ENCODE measurements around the gene SLC10A7. TPM values are rescaled to one million over a fixed set of nuclear protein-coding genes. Genes with fewer than 3 reads are reported as not detected.

SLC10A7 gene
- total RNA-seq (1 to 10 TPM; 4.8 to 9.3 (median 6.6) TPM), polyA plus RNA-seq (1 to 10 TPM; 1.4 to 5.3 (median 2.4) TPM)

DNA sequence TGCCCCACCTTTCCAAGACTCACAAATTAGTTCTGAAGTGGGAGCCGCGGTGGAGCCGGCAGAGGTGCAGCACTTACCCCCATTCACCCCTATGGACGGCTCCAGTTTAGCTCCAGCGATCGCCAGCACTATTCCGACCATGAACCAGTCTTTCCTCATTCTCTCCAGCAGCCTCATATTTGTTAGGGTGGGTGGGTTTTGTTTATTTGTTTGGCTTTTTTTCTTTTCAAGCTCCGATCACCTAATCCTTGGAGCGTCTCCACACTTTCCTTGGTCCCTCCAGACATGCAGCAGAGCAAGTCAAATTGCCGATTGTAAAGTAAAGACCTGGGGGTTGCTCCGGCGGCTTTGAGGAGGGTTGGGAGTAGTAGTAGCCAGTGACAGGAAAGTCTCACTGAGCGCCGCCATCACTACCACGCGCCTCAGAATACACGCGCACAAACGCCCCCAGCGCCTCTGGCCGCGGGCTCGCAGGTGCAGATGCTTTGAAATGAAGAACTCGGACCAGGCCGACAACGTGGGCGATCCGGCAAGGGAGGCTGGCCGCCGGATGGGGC, at the start of gene SLC10A7:
TSS of gene SLC10A7 (minus strand) at position 400 of the 557 bp plus-strand sequence. CDS start at position 177, 223 bp downstream.
- peak; percentile 84 for DNase-seq
- peaks cover 0 to 3% (median 0%) of the 10 kb centered on the region in 4 donors for H3K36me3 ChIP-seq
- TF ChIP-seq POLR2AphosphoS5 (IDR thresholded peaks at IDR 0.05) = no peak
- no peak for TF ChIP-seq POLR2A (IDR thresholded peaks at IDR 0.05)
- no peak for TF ChIP-seq EP300 (IDR thresholded peaks at IDR 0.05)
- TF ChIP-seq, protein P1, sequence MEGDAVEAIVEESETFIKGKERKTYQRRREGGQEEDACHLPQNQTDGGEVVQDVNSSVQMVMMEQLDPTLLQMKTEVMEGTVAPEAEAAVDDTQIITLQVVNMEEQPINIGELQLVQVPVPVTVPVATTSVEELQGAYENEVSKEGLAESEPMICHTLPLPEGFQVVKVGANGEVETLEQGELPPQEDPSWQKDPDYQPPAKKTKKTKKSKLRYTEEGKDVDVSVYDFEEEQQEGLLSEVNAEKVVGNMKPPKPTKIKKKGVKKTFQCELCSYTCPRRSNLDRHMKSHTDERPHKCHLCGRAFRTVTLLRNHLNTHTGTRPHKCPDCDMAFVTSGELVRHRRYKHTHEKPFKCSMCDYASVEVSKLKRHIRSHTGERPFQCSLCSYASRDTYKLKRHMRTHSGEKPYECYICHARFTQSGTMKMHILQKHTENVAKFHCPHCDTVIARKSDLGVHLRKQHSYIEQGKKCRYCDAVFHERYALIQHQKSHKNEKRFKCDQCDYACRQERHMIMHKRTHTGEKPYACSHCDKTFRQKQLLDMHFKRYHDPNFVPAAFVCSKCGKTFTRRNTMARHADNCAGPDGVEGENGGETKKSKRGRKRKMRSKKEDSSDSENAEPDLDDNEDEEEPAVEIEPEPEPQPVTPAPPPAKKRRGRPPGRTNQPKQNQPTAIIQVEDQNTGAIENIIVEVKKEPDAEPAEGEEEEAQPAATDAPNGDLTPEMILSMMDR (IDR thresholded peaks at IDR 0.05) = no peak
- H3K4me1 ChIP-seq = peaks cover 0 to 25% (median 16%) of the 10 kb centered on the region in 4 donors
- peak within 1 kb of the TSS; percentile 64 to 90 (median 78) for H3K4me3 ChIP-seq
- H3K9me3 ChIP-seq = no peaks in the 10 kb centered on the region
- no peaks in the 10 kb centered on the region for H3K27me3 ChIP-seq
- H3K27ac ChIP-seq = peak within 1 kb of the TSS; percentile 75 to 85 (median 81)
- intact Hi-C loops (cut with DNase I) = loop anchor here (10.0 kb wide), 1 partner anchor 787 kb away; no protein-coding TSS in a partner anchor
- 0% methylated on average over 30 of the region's 30 CpGs for WGBS, 2 donors

- Histone ChIP-seq H3K4me3 (no peak overlapping the region), H3K27me3 (no peaks in the 10 kb centered on the region), H3K9me3 (no peaks in the 10 kb centered on the region), H3K36me3 (no peaks in the 10 kb centered on the region), H3K4me1 (no peaks in the 10 kb centered on the region), H3K27ac (no peak overlapping the region)
- TF ChIP-seq, protein P1 (IDR thresholded peaks at IDR 0.05) = no peak
- intact Hi-C loops (cut with DNase I) = no loop called here
- no peak for DNase-seq
- WGBS, 2 donors = 60 to 61% methylated on average over 2 of the region's 2 CpGs
These were observed 45.7 kb upstream of the SLC10A7 start for GRCh38 chr4:146567396-146567795.

DNA sequence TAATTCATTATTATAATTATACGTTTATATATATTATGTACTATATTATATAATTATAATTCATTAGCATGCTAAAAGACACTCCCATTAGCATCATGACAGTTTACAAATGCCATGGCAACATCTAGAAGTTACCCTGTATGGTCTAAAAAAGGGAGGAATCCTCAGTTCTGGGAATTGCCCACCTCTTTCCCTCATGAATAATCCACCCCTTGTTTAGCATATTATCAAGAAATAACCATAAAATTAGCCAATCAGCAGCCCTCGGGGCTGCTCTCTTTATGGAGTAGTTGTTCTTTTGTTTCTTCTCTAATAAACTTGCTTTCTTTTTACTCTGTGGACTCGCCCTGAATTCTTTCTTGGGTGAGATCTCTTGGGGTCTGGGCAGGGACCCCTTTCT, 42.8 kb upstream of the SLC10A7 start:
- no peaks in the 10 kb centered on the region for H3K27me3 ChIP-seq
- no peak for DNase-seq
- TF ChIP-seq POLR2AphosphoS5 (IDR thresholded peaks at IDR 0.05) = no peak
- TF ChIP-seq POLR2A (IDR thresholded peaks at IDR 0.05) = no peak
- no peak for TF ChIP-seq EP300 (IDR thresholded peaks at IDR 0.05)
- TF ChIP-seq, protein P1 (IDR thresholded peaks at IDR 0.05) = no peak
- intact Hi-C loops (cut with DNase I) = no loop called here
- no peak overlapping the region for H3K27ac ChIP-seq
- H3K36me3 ChIP-seq = no peaks in the 10 kb centered on the region
- H3K9me3 ChIP-seq = no peaks in the 10 kb centered on the region
- no peaks in the 10 kb centered on the region for H3K4me1 ChIP-seq
- 46 to 54% methylated on average over 3 of the region's 3 CpGs for WGBS, 2 donors
- no peak overlapping the region for H3K4me3 ChIP-seq

DNA sequence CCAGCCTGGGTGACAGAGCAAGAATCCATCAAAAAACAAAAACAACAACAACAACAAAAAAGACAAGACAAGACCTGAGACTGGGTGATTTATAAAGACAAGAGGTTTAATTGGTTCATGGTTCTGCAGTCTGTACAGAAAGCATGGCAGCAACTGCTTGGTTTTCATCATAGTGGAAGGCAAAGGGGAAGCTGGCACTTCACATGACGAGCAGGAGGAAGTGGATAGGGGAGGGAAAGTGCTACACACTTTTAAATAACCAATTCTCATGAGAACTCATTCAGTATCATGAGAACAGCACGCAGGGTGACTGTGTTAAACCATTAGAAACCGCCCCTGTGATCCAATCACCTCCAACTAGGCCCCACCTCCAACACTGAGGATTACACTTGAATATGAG, 28.4 kb upstream of the SLC10A7 start:
- Histone ChIP-seq H3K4me3 (no peak overlapping the region), H3K36me3 (no peaks in the 10 kb centered on the region), H3K4me1 (no peaks in the 10 kb centered on the region), H3K9me3 (no peaks in the 10 kb centered on the region), H3K27me3 (no peaks in the 10 kb centered on the region), H3K27ac (no peak overlapping the region)
- no peak for DNase-seq
- no peak for TF ChIP-seq EP300 (IDR thresholded peaks at IDR 0.05)
- TF ChIP-seq POLR2A (IDR thresholded peaks at IDR 0.05) = no peak
- TF ChIP-seq, protein P1 (IDR thresholded peaks at IDR 0.05) = no peak
- no peak for TF ChIP-seq POLR2AphosphoS5 (IDR thresholded peaks at IDR 0.05)
- intact Hi-C loops (cut with DNase I) = no loop called here
- WGBS, 2 donors = 61 to 66% methylated on average over 3 of the region's 3 CpGs

DNA sequence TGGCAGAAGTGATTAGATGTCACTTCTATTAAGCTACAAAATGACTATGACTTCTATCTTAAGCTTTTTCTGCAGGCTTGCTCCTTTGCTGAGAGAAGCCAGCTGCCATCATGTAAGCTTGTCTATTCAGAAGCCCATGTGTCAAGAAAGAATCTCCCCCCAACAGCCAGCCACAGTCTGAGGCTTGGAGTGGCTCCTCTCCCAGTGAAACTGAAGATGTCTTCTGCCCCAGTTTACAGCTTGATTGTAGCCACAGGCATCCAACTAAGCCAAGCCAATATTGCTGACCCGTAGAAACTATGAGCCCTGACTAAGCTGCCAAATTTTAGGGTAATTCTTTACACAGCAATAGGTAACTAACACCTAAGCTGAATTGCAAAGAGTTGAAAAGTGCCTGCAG, 26.7 kb upstream of the SLC10A7 start:
- intact Hi-C loops (cut with DNase I) = no loop called here
- H3K4me1 ChIP-seq = no peaks in the 10 kb centered on the region
- WGBS, 2 donors = 24 to 55% methylated on average over 1 of the region's 1 CpG
- H3K27ac ChIP-seq = no peak overlapping the region
- TF ChIP-seq POLR2AphosphoS5 (IDR thresholded peaks at IDR 0.05) (no peak), POLR2A (IDR thresholded peaks at IDR 0.05) (no peak), EP300 (IDR thresholded peaks at IDR 0.05) (no peak)
- TF ChIP-seq, protein P1 (IDR thresholded peaks at IDR 0.05) = no peak
- H3K36me3 ChIP-seq = no peaks in the 10 kb centered on the region
- DNase-seq = no peak
- H3K4me3 ChIP-seq = no peak overlapping the region
- no peaks in the 10 kb centered on the region for H3K9me3 ChIP-seq
- no peaks in the 10 kb centered on the region for H3K27me3 ChIP-seq
